Measurements from ENCODE around the gene SAA2. TPM values are rescaled to one million over a fixed set of nuclear protein-coding genes. Genes with fewer than 3 reads are reported as not detected.

The SAA2 gene
- total RNA-seq, 1 experiment from 2014 or later = not detected

- CTCF ChIA-PET = interaction anchor here (0.6 to 1.1 kb wide), 3 partner anchors 20 to 489 kb away, joined by 3 to 9 read pairs (median 3); no protein-coding TSS in a partner anchor
- Histone ChIP-seq H3K36me3 (ENCODE audit: control insufficient read depth, insufficient read depth, low read length) (no peaks in the 10 kb centered on the region), H3K9me3 (no peaks in the 10 kb centered on the region; the same call in 1 of the 2 replicates), H3K4me1 (no peaks in the 10 kb centered on the region), H3K27me3 (replicated peaks; ENCODE audit: control insufficient read depth, insufficient read depth, low read length) (no peaks in the 10 kb centered on the region; the same call in 1 of the 2 replicates), H3K4me3 (ENCODE audit: low read depth, low read length) (no peak overlapping the region)
- BruUV-seq (replicated peaks) = no TSS peak
- POLR2A ChIA-PET = no interaction called here
- intact Hi-C loops (cut with micrococcal nuclease; ENCODE audit: unreplicated experiment) = no loop called here
- Mint-ChIP-seq H3K27me3 (ENCODE audit: insufficient read depth, unreplicated experiment) (peaks cover 3% of the 10 kb centered on the region), H3K36me3 (ENCODE audit: insufficient read depth, unreplicated experiment) (no peaks in the 10 kb centered on the region), H3K9me3 (ENCODE audit: unreplicated experiment) (peaks cover 18% of the 10 kb centered on the region), H3K4me1 (ENCODE audit: low read depth, unreplicated experiment) (no peaks in the 10 kb centered on the region), H3K27ac (ENCODE audit: unreplicated experiment) (no peak overlapping the region), H3K4me3 (ENCODE audit: unreplicated experiment) (no peak overlapping the region)
- no peak for DNase-seq
- TF ChIP-seq CTCF (IDR thresholded peaks at IDR 0.05; ENCODE audit: insufficient read depth in 1 of 2, low read depth in 1 of 2, low read length in 1 of 2, severe bottlenecking in 1 of 2, unreplicated experiment in 1 of 2) = no peak
Observed at GRCh38 chr11:18223591-18224387, 24.7 kb downstream of the SAA2 start.

GRCh38 chr11:18222814-18223421, 25.6 kb downstream of the SAA2 start:
- peaks cover 3% of the 10 kb centered on the region for H3K27me3 Mint-ChIP-seq (ENCODE audit: insufficient read depth, unreplicated experiment)
- CTCF ChIA-PET = interaction anchor here (1.1 kb wide), 1 partner anchor 19 kb away, joined by 3 read pairs; no protein-coding TSS in a partner anchor
- POLR2A ChIA-PET = no interaction called here

More at GRCh38 chr11:18222814-18223421, 25.6 kb downstream of the SAA2 start:
- BruUV-seq (replicated peaks) = no TSS peak
- intact Hi-C loops (cut with micrococcal nuclease; ENCODE audit: unreplicated experiment) = no loop called here
- no peak overlapping the region for H3K4me3 ChIP-seq (ENCODE audit: low read depth, low read length)
- H3K9me3 Mint-ChIP-seq (ENCODE audit: unreplicated experiment) = peaks cover 18% of the 10 kb centered on the region
- no peaks in the 10 kb centered on the region; the same call in 1 of the 2 replicates for H3K27me3 ChIP-seq (replicated peaks; ENCODE audit: control insufficient read depth, insufficient read depth, low read length)
- H3K27ac Mint-ChIP-seq (ENCODE audit: unreplicated experiment) = no peak overlapping the region
- H3K4me1 Mint-ChIP-seq (ENCODE audit: low read depth, unreplicated experiment) = no peaks in the 10 kb centered on the region
- no peak overlapping the region for H3K4me3 Mint-ChIP-seq (ENCODE audit: unreplicated experiment)
- H3K36me3 ChIP-seq (ENCODE audit: control insufficient read depth, insufficient read depth, low read length) = no peaks in the 10 kb centered on the region
- TF ChIP-seq CTCF (IDR thresholded peaks at IDR 0.05; ENCODE audit: insufficient read depth in 1 of 2, low read depth in 1 of 2, low read length in 1 of 2, severe bottlenecking in 1 of 2, unreplicated experiment in 1 of 2) = no peak
- no peaks in the 10 kb centered on the region for H3K4me1 ChIP-seq
- H3K9me3 ChIP-seq = no peaks in the 10 kb centered on the region; the same call in 1 of the 2 replicates
- no peak for DNase-seq
- H3K36me3 Mint-ChIP-seq (ENCODE audit: insufficient read depth, unreplicated experiment) = no peaks in the 10 kb centered on the region
